Testis (tissue), 3 donors: ENCODE data around the gene SHISA4. TPM values are rescaled to one million over a fixed set of nuclear protein-coding genes. Genes with fewer than 3 reads are reported as not detected.

Experiments used
- DNase-seq: peaks from one replicate; pipeline ENCODE4 v3.0.0-alpha.2; 2019
- H3K27ac ChIP-seq, 2 donors: fragments of 200-600 bp; sonication (generic); one replicate each; pipeline ENCODE4 v1.5.1; 2019
- H3K27me3 ChIP-seq: fragments of 200-600 bp; sonication (generic); one replicate; pipeline ENCODE4 v1.5.1; 2019
- H3K36me3 ChIP-seq: fragments of 200-600 bp; sonication (generic); one replicate; pipeline ENCODE4 v1.5.1; 2017; ENCODE audit warnings: low read depth; ENCODE audit errors: missing control alignments
- H3K4me1 ChIP-seq: fragments of 200-600 bp; sonication (generic); one replicate; pipeline ENCODE4 v1.5.1; 2019
- H3K4me3 ChIP-seq, 2 donors: fragments of 200-600 bp; sonication (generic); one replicate each; pipeline ENCODE4 v1.5.1; 2017 to 2019
- H3K9me3 ChIP-seq: fragments of 200-600 bp; sonication (generic); one replicate; pipeline ENCODE4 v1.5.1; 2017
- POLR2A ChIP-seq: fragments of 450-650 bp; IDR thresholded peaks from one replicate; pipeline ENCODE4 v1.6.1; 2017; ENCODE audit warnings: antibody characterized with exemption, mild to moderate bottlenecking, moderate library complexity
- WGBS, 2 donors: methylation state at CpG; one replicate each; pipeline ENCODE4 v1.1.5; 2018; 5-methylcytosine and 5-hydroxymethylcytosine counted together
- intact Hi-C: fragments of 100-400 bp; cut with DNase I; formaldehyde crosslinking; loops from one replicate; pipeline ENCODE4 v1.15.1; 2023; ENCODE audit warnings: low total_unique reads
- polyA plus RNA-seq: library from polyadenylated mRNA; stranded (reverse); fragments of 350-450 nt; fragmentation: Illumina TruSeq; extraction: RNeasy Lipid Tissue Mini Kit (QIAGEN cat#74804); gene quantifications from one replicate; pipeline ENCODE4 v1.2.3, GENCODE V29; 2014; ENCODE audit warnings: low read depth, low replicate concordance; ENCODE audit not compliant: insufficient read depth
- total RNA-seq, 2 donors: library from RNA; depleted of rRNA; stranded (reverse); fragments of >200 nt; gene quantifications; one replicate each; pipeline ENCODE4 v1.2.3, GENCODE V29; 2016
- TF ChIP-seq, protein P1 (sequence below), 3 experiments: fragments of 450-650 bp in 2 of 3; fragments of 200-600 bp in 1 of 3; sonication (generic) in 1 of 3; IDR thresholded peaks; one replicate each; pipeline ENCODE4 v1.5.1; 2016 to 2019; ENCODE audit warnings: antibody characterized with exemption in 3 of 3, mild to moderate bottlenecking in 2 of 3, moderate library complexity in 1 of 3

The SHISA4 gene
- total and polyA plus RNA-seq, 3 donors from 2014 or later, result 32.6 to 48.0 (median 45.5) TPM

DNA sequence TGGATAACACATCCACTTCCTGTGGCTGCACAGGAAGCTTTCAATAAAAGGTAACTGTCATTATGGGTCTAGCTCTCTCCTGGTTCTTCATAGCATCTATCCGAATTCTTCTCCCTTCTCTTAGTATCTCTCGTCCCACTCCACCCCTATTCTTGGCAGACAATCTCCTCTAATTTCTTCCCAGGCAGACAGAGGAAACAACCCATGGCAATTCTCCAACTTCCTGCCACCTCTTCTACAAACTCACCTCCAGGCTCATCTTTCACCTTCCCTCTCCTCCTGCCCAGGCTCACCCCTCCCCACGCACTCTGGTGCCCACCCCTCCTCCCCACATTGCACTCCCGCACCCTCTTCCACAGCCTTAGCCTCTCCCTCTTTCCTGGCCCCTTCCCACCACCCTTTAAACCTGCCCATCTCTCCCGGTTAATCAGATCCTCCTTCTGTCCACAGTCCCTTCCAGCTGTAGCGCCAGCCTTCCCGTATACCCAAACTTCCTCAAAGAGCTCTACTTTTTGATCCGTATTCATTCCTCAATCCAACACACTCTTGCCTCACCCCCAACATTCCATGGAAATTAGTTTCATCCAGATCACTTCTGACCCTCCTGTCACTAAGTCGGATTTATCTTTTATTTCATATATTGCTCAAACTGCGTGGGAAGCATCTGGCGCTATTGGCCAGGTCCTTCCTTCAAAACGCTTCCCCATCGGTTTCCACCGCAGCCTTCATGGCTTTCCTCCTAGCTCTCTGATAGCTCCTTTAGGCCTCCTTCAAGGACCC lies 25.9 kb downstream of the SHISA4 start:
- Histone ChIP-seq H3K4me3 (no peak overlapping the region), H3K27me3 (no peaks in the 10 kb centered on the region), H3K36me3 (no peaks in the 10 kb centered on the region), H3K27ac (peak overlapping the region; percentile 27 to 45), H3K9me3 (no peaks in the 10 kb centered on the region), H3K4me1 (peaks cover 68% of the 10 kb centered on the region)
- 76 to 82% methylated on average over 14 of the region's 14 CpGs for WGBS, 2 donors
- intact Hi-C loops, result no loop called here
- DNase-seq, result no peak
- TF ChIP-seq, protein P1, sequence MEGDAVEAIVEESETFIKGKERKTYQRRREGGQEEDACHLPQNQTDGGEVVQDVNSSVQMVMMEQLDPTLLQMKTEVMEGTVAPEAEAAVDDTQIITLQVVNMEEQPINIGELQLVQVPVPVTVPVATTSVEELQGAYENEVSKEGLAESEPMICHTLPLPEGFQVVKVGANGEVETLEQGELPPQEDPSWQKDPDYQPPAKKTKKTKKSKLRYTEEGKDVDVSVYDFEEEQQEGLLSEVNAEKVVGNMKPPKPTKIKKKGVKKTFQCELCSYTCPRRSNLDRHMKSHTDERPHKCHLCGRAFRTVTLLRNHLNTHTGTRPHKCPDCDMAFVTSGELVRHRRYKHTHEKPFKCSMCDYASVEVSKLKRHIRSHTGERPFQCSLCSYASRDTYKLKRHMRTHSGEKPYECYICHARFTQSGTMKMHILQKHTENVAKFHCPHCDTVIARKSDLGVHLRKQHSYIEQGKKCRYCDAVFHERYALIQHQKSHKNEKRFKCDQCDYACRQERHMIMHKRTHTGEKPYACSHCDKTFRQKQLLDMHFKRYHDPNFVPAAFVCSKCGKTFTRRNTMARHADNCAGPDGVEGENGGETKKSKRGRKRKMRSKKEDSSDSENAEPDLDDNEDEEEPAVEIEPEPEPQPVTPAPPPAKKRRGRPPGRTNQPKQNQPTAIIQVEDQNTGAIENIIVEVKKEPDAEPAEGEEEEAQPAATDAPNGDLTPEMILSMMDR (IDR thresholded peaks at IDR 0.05), result no peak
- no peak for TF ChIP-seq POLR2A

DNA sequence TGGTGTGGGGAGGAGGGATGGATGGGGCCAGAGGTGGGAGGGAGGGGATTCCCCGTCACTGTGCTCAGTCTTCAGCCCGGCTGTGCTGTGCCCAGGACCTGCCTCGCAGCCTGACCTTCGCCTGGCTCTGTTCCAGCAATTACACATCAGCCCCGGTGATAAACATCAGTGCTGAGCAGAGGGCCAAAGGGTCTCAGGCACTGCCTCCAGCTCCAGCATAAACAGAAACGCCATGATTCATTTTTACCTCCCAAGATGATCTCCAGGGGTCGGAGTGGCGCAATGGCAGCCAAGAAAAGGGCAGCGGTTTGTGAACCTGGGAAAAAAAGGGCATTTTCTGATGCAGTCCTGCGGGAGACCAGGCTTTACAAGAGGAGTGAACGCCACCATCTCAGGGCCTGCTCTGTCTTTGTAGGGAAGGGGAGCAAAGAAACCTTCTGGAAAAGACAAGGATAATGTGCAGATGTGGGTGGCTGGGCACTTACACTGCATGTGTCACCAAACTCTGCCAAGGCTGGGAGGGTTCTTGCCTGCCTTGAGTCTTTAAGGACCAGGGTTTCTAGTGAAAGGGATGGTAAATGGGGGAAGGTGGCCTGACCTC lies 28.1 kb downstream of the SHISA4 start:
- peaks cover 75% of the 10 kb centered on the region for H3K4me1 ChIP-seq
- no peak overlapping the region for H3K4me3 ChIP-seq
- intact Hi-C loops, result no loop called here
- no peaks in the 10 kb centered on the region for H3K9me3 ChIP-seq
- peak overlapping the region; percentile 75 to 82 for H3K27ac ChIP-seq
- peak; percentile 68 for DNase-seq
- TF ChIP-seq, protein P1 (IDR thresholded peaks at IDR 0.05), result no peak
- no peak for TF ChIP-seq POLR2A
- no peaks in the 10 kb centered on the region for H3K36me3 ChIP-seq
- no peaks in the 10 kb centered on the region for H3K27me3 ChIP-seq
- WGBS, 2 donors, result 33 to 45% methylated on average over 11 of the region's 11 CpGs

DNA sequence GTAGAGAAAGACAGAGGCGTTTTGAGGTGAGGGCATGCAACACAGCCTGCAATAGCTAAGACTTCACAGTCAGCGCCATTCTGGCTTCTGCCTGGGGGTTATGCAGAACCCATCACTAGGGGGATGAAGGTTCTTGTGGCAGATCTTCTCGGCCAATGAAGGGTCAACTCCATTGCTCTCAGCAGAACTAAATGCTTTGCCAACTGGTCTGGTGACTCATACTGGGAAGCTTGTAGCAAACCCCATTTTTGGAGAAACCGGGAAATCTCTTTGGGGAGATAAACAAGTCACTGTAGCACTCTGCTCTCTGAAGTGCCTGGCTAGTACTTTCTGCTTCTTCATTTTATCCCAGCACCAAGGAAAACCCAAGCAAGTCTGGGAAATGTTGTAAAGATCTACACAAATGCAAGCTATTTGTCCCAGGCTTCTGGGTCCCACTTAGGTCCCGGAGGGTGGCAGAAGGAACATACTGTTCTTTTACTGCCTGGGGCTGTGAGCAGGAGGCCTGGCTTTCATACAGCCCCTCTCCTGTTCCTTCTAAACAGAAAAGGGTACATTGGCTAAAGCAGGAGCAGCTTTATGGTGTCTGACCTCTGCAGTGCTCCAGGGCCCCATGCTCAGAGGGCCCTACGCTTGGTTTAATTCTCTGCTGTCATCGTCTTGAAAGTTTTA lies 28.8 kb downstream of the SHISA4 start:
- peak; percentile 62 for DNase-seq
- no peaks in the 10 kb centered on the region for H3K36me3 ChIP-seq
- no peaks in the 10 kb centered on the region for H3K9me3 ChIP-seq
- no peak overlapping the region for H3K4me3 ChIP-seq
- intact Hi-C loops, result no loop called here
- H3K4me1 ChIP-seq, result peaks cover 67% of the 10 kb centered on the region
- H3K27me3 ChIP-seq, result no peaks in the 10 kb centered on the region
- WGBS, 2 donors, result 42 to 47% methylated on average over 6 to 7 of the region's 7 CpGs
- TF ChIP-seq POLR2A, result no peak
- H3K27ac ChIP-seq, result peak overlapping the region; percentile 75 to 82

DNA sequence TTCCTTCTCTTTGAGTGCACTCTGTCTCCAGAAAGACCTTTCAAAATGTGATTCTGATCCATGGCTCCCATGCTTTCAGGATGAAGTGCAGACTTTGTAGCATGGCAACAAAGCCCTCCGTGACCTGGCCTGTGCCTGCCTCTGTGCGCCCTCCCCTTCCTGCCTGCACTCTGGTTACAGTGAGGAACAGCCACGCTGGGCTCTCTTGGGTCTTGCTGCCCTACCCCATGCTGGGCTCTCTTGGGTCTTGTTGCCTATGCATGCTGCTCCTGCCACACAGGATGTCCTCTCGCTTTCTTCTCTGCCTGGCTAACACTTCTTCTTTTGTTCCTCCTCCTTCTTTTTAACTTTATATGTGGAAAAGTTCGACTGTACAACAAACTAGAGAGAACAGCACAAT lies 29.6 kb downstream of the SHISA4 start:
- TF ChIP-seq, protein P1 (IDR thresholded peaks at IDR 0.05), result no peak
- no peak for TF ChIP-seq POLR2A
- peak overlapping the region; percentile 65 to 66 for H3K27ac ChIP-seq
- no peaks in the 10 kb centered on the region for H3K36me3 ChIP-seq
- no peaks in the 10 kb centered on the region for H3K27me3 ChIP-seq
- no peak for DNase-seq
- H3K4me1 ChIP-seq, result peaks cover 59% of the 10 kb centered on the region
- WGBS, 2 donors, result 71 to 78% methylated on average over 5 of the region's 5 CpGs
- intact Hi-C loops, result no loop called here
- no peaks in the 10 kb centered on the region for H3K9me3 ChIP-seq
- H3K4me3 ChIP-seq, result no peak overlapping the region

DNA sequence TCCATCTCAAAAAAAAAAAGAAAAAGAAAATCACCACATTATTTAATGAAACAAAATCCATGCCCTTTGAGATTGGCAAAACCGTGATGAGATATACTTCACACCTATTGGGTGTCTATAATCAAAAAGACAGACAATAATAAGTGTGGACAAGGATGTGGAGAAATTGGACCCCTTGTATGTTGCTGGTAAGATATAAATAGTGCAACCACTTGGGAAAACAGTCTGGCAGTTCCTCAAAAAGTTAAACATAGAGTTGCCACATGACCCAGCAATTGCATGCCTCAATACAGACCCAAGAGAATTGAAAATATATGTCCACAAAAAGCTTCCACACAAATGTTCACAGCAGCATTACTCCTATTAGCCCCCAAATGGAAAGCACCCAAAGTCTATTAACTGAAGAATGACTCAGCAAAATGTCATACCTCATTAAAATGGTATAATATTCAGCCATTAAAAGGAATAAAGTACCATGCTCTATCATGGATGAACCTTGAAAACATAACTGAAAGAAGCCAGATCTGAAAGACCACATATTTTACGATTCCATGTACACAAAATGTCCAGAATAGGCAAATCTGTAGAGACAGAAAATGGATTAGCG lies 33.4 kb downstream of the SHISA4 start:
- intact Hi-C loops, result no loop called here
- Histone ChIP-seq H3K27me3 (no peaks in the 10 kb centered on the region), H3K4me3 (no peak overlapping the region), H3K9me3 (no peaks in the 10 kb centered on the region), H3K27ac (no peak overlapping the region), H3K4me1 (peaks cover 48% of the 10 kb centered on the region), H3K36me3 (no peaks in the 10 kb centered on the region)
- DNase-seq, result no peak
- no peak for TF ChIP-seq POLR2A
- TF ChIP-seq, protein P1 (IDR thresholded peaks at IDR 0.05), result no peak
- WGBS, 2 donors, result 91 to 96% methylated on average over 3 of the region's 3 CpGs
